ENCODE measurements around the gene C2orf81.

C2orf81 gene

GRCh38 chr2:74417763-74418162, 3.7 kb downstream of the C2orf81 start:
- H3K9me3 ChIP-seq (ENCODE audit: control insufficient read depth in 1 of 2, low read length in 2 of 2), result no peaks in the 10 kb centered on the region
- H3K4me3 ChIP-seq (ENCODE audit: low read depth in 1 of 2, low read length in 2 of 2), result no peak overlapping the region
- H3K27me3 ChIP-seq (ENCODE audit: low read depth, low read length), result no peaks in the 10 kb centered on the region
- H3K27ac ChIP-seq (ENCODE audit: low read length), result no peak overlapping the region
- peaks cover 8 to 39% of the 10 kb centered on the region in 2 donors for H3K4me1 ChIP-seq (ENCODE audit: control insufficient read depth in 1 of 2, insufficient read depth in 2 of 2, low read length in 2 of 2)
- no peaks in the 10 kb centered on the region for H3K36me3 ChIP-seq (ENCODE audit: control insufficient read depth in 1 of 2, insufficient read depth in 2 of 2, low read length in 2 of 2)

GRCh38 chr2:74417197-74417596, 4.2 kb downstream of the C2orf81 start:
- peaks cover 8 to 42% of the 10 kb centered on the region in 2 donors for H3K4me1 ChIP-seq (ENCODE audit: control insufficient read depth in 1 of 2, insufficient read depth in 2 of 2, low read length in 2 of 2)
- no peaks in the 10 kb centered on the region for H3K9me3 ChIP-seq (ENCODE audit: control insufficient read depth in 1 of 2, low read length in 2 of 2)

GRCh38 chr2:74416778-74417177, 4.6 kb downstream of the C2orf81 start:
- H3K4me1 ChIP-seq (ENCODE audit: control insufficient read depth in 1 of 2, insufficient read depth in 2 of 2, low read length in 2 of 2), result peaks cover 8 to 37% of the 10 kb centered on the region in 2 donors
- H3K27ac ChIP-seq (ENCODE audit: low read length), result no peak overlapping the region
- no peaks in the 10 kb centered on the region for H3K9me3 ChIP-seq (ENCODE audit: control insufficient read depth in 1 of 2, low read length in 2 of 2)
- H3K4me3 ChIP-seq (ENCODE audit: low read depth in 1 of 2, low read length in 2 of 2), result no peak overlapping the region
- H3K36me3 ChIP-seq (ENCODE audit: control insufficient read depth in 1 of 2, insufficient read depth in 2 of 2, low read length in 2 of 2), result no peaks in the 10 kb centered on the region
- no peaks in the 10 kb centered on the region for H3K27me3 ChIP-seq (ENCODE audit: low read depth, low read length)

More at GRCh38 chr2:74417197-74417596, 4.2 kb downstream of the C2orf81 start:
- Histone ChIP-seq H3K4me3 (ENCODE audit: low read depth in 1 of 2, low read length in 2 of 2) (no peak overlapping the region), H3K27me3 (ENCODE audit: low read depth, low read length) (no peaks in the 10 kb centered on the region), H3K36me3 (ENCODE audit: control insufficient read depth in 1 of 2, insufficient read depth in 2 of 2, low read length in 2 of 2) (no peaks in the 10 kb centered on the region), H3K27ac (ENCODE audit: low read length) (no peak overlapping the region)

DNA sequence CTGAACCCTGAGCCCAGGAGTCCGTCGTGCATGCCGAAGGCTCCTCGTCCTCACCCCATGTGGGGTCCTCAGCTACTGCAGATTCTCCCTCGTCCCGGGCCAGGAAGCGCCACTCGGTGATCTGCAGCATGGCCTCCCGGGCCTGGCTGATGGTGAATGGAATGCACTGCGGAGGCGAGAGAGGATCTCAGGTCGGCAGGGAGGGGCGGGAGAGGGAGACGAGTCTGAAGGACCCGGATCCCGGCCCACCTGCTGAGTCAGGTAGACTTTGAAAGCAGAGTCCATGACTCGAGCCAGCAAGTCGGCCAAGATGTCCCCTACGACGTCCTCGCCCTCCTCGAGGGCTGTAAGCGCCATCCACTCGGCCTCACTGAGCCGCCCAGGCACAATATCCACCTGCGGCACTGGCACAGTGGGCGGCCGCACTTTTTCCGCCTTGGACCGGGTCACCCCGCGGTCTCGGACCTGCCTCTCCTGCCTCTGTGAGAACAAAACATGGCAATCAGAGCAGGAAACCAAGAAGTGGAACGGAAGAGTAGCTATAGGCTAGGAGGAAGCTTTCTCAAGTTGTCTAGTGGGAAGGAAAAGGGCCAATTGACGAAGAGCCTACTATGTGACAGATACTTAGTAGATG, 5.5 kb downstream of the C2orf81 start:
- Histone ChIP-seq H3K9me3 (ENCODE audit: control insufficient read depth in 1 of 2, low read length in 2 of 2) (no peaks in the 10 kb centered on the region), H3K36me3 (ENCODE audit: control insufficient read depth in 1 of 2, insufficient read depth in 2 of 2, low read length in 2 of 2) (no peaks in the 10 kb centered on the region), H3K27ac (ENCODE audit: low read length) (no peak overlapping the region), H3K4me3 (ENCODE audit: low read depth in 1 of 2, low read length in 2 of 2) (peak overlapping the region; percentile 76 to 78), H3K27me3 (ENCODE audit: low read depth, low read length) (no peaks in the 10 kb centered on the region), H3K4me1 (ENCODE audit: control insufficient read depth in 1 of 2, insufficient read depth in 2 of 2, low read length in 2 of 2) (peaks cover 8 to 36% of the 10 kb centered on the region in 2 donors)

DNA sequence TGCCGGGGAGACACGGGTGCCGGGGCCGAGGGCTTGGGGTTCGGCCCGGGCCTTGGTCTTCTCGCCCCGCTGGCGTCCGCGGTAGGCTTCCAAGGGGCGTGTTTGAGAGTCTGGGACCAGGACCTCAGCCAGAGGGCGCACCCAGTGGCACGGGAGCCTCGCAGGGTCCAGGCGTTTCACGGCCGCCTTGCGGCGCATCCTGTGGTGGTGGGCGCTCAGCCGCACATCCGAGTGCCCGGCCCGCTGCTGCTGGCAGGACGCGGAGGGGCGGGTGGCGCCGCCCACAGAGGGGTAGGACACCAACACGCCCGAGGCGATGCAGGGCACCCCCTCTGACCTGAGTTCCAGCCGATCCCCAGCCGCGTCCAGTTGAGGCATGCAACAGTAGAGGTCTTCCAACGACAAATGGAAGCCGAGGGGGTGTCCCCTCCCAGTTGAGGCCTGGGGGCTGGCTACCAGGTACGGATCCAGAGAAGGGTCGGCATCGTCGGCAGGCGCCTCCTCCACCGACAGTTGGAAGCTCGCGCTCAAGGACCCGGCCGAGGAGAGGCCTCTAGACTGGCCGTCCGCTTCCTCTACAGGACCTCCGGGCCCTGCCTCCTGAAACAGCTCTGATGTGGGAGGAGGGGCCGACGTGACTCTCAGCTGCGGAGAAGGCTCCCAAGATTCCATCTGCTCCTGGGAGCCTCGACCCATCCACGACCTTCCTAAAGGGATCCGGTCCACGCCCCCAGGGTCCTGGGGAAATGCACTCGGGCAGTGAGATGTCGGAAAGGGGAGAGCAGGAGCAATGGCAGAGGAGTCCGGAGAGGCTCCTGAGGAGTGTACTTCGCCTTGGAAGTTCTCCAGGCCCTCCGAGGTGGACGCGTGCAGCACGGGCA, 6.3 kb downstream of the C2orf81 start:
- Histone ChIP-seq H3K4me3 (ENCODE audit: low read depth in 1 of 2, low read length in 2 of 2) (peak overlapping the region; percentile 76 to 78), H3K4me1 (ENCODE audit: control insufficient read depth in 1 of 2, insufficient read depth in 2 of 2, low read length in 2 of 2) (peaks cover 8 to 36% of the 10 kb centered on the region in 2 donors), H3K36me3 (ENCODE audit: control insufficient read depth in 1 of 2, insufficient read depth in 2 of 2, low read length in 2 of 2) (no peaks in the 10 kb centered on the region), H3K9me3 (ENCODE audit: control insufficient read depth in 1 of 2, low read length in 2 of 2) (no peaks in the 10 kb centered on the region), H3K27ac (ENCODE audit: low read length) (no peak overlapping the region), H3K27me3 (ENCODE audit: low read depth, low read length) (no peaks in the 10 kb centered on the region)

DNA sequence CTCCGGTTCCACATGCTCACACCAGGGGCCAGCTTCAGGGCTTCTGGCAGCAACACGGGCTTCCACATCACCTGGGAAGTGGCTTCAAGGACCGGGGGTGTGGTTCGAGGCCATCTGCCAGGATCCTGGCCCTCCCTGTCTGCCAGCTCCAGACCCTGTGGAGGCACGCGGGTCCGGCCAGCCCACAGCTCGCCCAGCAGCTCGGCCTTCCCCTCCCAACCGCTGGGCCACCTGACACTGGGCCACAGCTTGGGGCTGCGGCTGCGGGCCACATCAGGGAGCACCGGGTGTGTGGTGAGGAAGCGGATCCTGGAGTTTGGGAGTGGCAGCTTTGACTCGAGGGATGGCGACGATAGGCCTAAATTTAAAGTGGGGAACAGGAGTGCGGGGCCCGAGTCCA, 7.0 kb downstream of the C2orf81 start:
- no peaks in the 10 kb centered on the region for H3K36me3 ChIP-seq (ENCODE audit: control insufficient read depth in 1 of 2, insufficient read depth in 2 of 2, low read length in 2 of 2)
- H3K27me3 ChIP-seq (ENCODE audit: low read depth, low read length), result no peaks in the 10 kb centered on the region
- H3K27ac ChIP-seq (ENCODE audit: low read length), result no peak overlapping the region
- H3K4me1 ChIP-seq (ENCODE audit: control insufficient read depth in 1 of 2, insufficient read depth in 2 of 2, low read length in 2 of 2), result peaks cover 8 to 36% of the 10 kb centered on the region in 2 donors
- peak overlapping the region; percentile 76 to 78 for H3K4me3 ChIP-seq (ENCODE audit: low read depth in 1 of 2, low read length in 2 of 2)
- no peaks in the 10 kb centered on the region for H3K9me3 ChIP-seq (ENCODE audit: control insufficient read depth in 1 of 2, low read length in 2 of 2)

GRCh38 chr2:74413001-74413698, 8.3 kb downstream of the C2orf81 start:
- H3K27me3 ChIP-seq (ENCODE audit: low read depth, low read length), result no peaks in the 10 kb centered on the region
- H3K27ac ChIP-seq (ENCODE audit: low read length), result no peak overlapping the region

DNA sequence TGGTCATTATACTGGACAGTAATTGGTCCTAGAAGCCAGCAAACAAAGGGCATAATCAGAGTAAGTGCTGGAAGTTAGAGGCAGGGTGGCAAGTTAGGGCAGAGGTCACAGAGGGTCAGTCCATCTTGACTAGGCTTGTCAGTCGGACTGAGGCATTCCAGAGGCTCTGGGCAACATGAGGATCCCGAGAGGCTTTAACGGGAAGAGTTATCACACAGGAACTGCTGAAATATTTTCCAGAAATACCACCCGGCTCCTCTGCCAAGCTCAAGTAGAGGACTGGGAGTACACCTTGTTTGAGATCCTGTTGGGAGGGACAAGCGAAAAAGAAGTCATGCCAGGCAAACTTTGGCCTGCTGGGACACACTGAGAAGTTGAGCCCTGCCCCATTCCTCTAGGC, 13.7 kb downstream of the C2orf81 start:
- H3K27me3 ChIP-seq (ENCODE audit: low read depth, low read length), result no peaks in the 10 kb centered on the region
- H3K27ac ChIP-seq (ENCODE audit: low read length), result no peak overlapping the region
- H3K4me1 ChIP-seq (ENCODE audit: control insufficient read depth in 1 of 2, insufficient read depth in 2 of 2, low read length in 2 of 2), result peaks cover 0 to 4% of the 10 kb centered on the region in 2 donors
- no peaks in the 10 kb centered on the region for H3K9me3 ChIP-seq (ENCODE audit: control insufficient read depth in 1 of 2, low read length in 2 of 2)
- H3K4me3 ChIP-seq (ENCODE audit: low read depth in 1 of 2, low read length in 2 of 2), result no peak overlapping the region
- H3K36me3 ChIP-seq (ENCODE audit: control insufficient read depth in 1 of 2, insufficient read depth in 2 of 2, low read length in 2 of 2), result no peaks in the 10 kb centered on the region

More at GRCh38 chr2:74413001-74413698, 8.3 kb downstream of the C2orf81 start:
- peaks cover 8 to 36% of the 10 kb centered on the region in 2 donors for H3K4me1 ChIP-seq (ENCODE audit: control insufficient read depth in 1 of 2, insufficient read depth in 2 of 2, low read length in 2 of 2)
- H3K9me3 ChIP-seq (ENCODE audit: control insufficient read depth in 1 of 2, low read length in 2 of 2), result no peaks in the 10 kb centered on the region
- no peaks in the 10 kb centered on the region for H3K36me3 ChIP-seq (ENCODE audit: control insufficient read depth in 1 of 2, insufficient read depth in 2 of 2, low read length in 2 of 2)
- no peak overlapping the region for H3K4me3 ChIP-seq (ENCODE audit: low read depth in 1 of 2, low read length in 2 of 2)

DNA sequence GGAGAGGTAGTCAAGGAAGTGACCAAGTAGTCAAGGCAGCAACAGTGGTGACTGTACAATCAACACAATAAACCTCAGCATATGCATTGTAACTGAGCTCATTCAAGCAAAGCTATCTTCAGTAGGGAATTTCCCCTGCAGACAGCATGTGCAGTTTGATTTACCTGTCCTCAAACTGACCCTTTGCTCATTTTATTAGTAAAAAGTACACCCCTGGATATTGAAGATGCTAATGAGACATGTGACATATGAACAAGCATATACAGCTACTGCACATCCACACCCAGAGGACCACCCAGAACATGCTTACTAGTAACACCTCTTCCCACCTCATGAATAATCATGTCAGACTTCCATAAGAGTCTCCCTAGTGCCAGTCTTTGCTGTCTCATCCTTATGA, 15.4 kb downstream of the C2orf81 start:
- H3K27ac ChIP-seq (ENCODE audit: low read length), result no peak overlapping the region
- H3K4me1 ChIP-seq (ENCODE audit: control insufficient read depth in 1 of 2, insufficient read depth in 2 of 2, low read length in 2 of 2), result no peaks in the 10 kb centered on the region
- H3K4me3 ChIP-seq (ENCODE audit: low read depth in 1 of 2, low read length in 2 of 2), result no peak overlapping the region
- no peaks in the 10 kb centered on the region for H3K36me3 ChIP-seq (ENCODE audit: control insufficient read depth in 1 of 2, insufficient read depth in 2 of 2, low read length in 2 of 2)
- H3K9me3 ChIP-seq (ENCODE audit: control insufficient read depth in 1 of 2, low read length in 2 of 2), result no peaks in the 10 kb centered on the region
- no peaks in the 10 kb centered on the region for H3K27me3 ChIP-seq (ENCODE audit: low read depth, low read length)

- Histone ChIP-seq H3K4me1 (ENCODE audit: control insufficient read depth in 1 of 2, insufficient read depth in 2 of 2, low read length in 2 of 2) (no peaks in the 10 kb centered on the region), H3K4me3 (ENCODE audit: low read depth in 1 of 2, low read length in 2 of 2) (no peak overlapping the region), H3K9me3 (ENCODE audit: control insufficient read depth in 1 of 2, low read length in 2 of 2) (no peaks in the 10 kb centered on the region), H3K27ac (ENCODE audit: low read length) (no peak overlapping the region), H3K27me3 (ENCODE audit: low read depth, low read length) (no peaks in the 10 kb centered on the region), H3K36me3 (ENCODE audit: control insufficient read depth in 1 of 2, insufficient read depth in 2 of 2, low read length in 2 of 2) (no peaks in the 10 kb centered on the region)
Measured at GRCh38 chr2:74401891-74402290, 19.5 kb downstream of the C2orf81 start.

DNA sequence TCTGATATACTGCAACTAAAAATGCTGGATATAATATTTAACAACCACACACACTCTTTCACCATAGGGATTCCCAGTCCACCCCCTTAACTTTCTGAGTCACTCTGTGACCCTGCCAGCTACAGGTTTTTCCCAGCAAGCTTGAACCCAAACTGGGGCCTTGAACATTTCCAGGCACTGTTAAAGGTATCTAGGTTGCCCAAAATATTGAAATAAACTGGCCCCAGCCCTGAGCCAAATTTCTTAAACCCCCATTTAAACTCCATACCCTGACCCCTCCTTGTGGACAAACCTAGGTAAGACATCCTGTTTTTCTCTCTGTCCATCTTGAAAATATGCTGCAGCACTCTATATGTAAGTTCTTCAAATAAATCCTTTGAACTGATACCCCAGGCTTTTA, 21.6 kb downstream of the C2orf81 start:
- H3K27ac ChIP-seq (ENCODE audit: low read length), result no peak overlapping the region
- no peaks in the 10 kb centered on the region for H3K9me3 ChIP-seq (ENCODE audit: control insufficient read depth in 1 of 2, low read length in 2 of 2)
- no peaks in the 10 kb centered on the region for H3K36me3 ChIP-seq (ENCODE audit: control insufficient read depth in 1 of 2, insufficient read depth in 2 of 2, low read length in 2 of 2)
- no peaks in the 10 kb centered on the region for H3K27me3 ChIP-seq (ENCODE audit: low read depth, low read length)
- no peak overlapping the region for H3K4me3 ChIP-seq (ENCODE audit: low read depth in 1 of 2, low read length in 2 of 2)
- H3K4me1 ChIP-seq (ENCODE audit: control insufficient read depth in 1 of 2, insufficient read depth in 2 of 2, low read length in 2 of 2), result no peaks in the 10 kb centered on the region

Measured in muscle layer of duodenum (tissue), 2 donors.